Neural progenitor cell (in vitro differentiated cells): ENCODE measurements around the gene BTBD18.

Experiments
- CTCF ChIP-seq: fragments of 200-600 bp; sonication (generic); IDR thresholded peaks from 2 replicates; pipeline ENCODE4 v1.5.1; 2017; ENCODE audit warnings: antibody characterized with exemption, mild to moderate bottlenecking
- EZH2phosphoT487 ChIP-seq: fragments of 200-600 bp; sonication (generic); IDR thresholded peaks from 2 replicates; pipeline ENCODE4 v1.6.1; 2017; ENCODE audit warnings: antibody characterized with exemption

DNA sequence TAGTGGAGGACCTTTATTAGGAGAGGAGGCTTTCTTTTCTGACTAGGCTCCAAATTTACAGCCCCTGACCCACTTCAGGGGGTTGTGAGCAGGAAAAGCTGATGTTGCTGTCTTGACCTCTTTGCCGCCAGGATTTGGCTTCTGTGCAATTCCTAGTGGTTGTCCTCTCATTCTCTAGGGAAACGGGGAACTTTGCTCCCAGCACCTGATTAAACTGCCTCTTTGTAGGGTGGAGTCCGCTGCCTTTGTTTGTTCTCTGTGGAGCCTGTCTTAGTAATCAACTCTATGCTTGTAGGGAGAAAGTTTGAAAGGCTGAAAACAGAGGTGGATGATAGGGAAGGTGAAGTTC is 26.3 kb upstream of the BTBD18 start:
- TF ChIP-seq CTCF (no peak), EZH2phosphoT487 (no peak)
